GM12878 (cell line): ENCODE measurements around the gene MRGPRE.

Experiments used
- JUNB ChIP-seq: IDR thresholded peaks from 2 replicates; pipeline ENCODE4 v1.6.1; 2016; ENCODE audit warnings: antibody characterized with exemption, mild to moderate bottlenecking
- ZNF274 ChIP-seq: IDR thresholded peaks from one replicate; pipeline ENCODE4 v1.8.0; 2011; ENCODE audit not compliant: insufficient read length, insufficient read depth
- TF ChIP-seq, protein P1 (sequence below): fragments of 450-650 bp; IDR thresholded peaks from 2 replicates; pipeline ENCODE4 v1.6.1; 2016; ENCODE audit warnings: mild to moderate bottlenecking, moderate library complexity, borderline replicate concordance
- TF ChIP-seq, protein P2 (sequence below): IDR thresholded peaks from 2 replicates; pipeline ENCODE4 v1.6.1; 2011; ENCODE audit warnings: low read depth, low read length, improper control_type of control experiment, borderline replicate concordance

DNA sequence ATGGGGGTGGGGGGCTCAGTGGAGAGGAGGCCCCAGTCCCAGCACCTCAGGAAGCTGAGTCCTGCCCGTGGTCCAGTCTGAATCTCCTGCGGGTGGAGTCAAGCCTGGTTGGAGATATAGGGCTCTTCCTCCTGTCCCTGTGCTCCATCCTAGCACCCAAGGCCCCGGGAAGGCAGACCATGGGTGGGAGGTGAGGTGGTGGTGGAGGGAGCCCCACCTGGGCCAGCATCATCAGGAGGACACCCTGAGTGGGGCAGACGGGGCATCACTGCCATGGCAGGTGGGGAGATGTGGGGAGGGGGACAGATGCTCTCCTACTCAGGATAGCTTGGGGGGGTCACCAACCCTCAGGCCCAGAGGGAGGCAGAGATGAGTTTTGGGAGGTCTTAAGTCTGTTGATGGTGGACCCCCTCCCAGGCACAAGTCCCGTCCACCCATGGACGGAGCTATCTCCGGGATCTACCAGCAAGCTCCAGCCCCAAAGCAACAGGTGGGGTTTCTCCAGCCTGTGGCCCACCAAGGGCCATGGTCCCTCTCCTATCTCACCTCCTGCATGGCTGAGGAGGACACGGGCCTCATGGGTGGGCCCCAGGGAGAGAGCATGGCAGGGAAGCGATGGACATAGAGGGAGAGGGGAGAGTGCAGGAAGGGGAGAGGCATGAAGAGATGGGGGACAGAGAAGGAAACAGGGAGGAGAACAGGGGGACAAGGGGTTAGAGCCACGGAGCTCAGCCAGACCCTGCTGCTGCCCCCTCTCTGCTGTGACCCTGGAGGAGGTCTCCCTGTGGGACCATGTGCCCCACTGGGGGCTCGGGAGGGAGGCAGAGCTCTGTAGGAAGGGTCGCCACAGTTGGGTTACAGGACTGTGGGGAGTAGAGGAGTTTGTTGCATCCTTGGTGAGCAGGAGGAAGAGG lies 1.3 kb downstream of the MRGPRE start:
- TF ChIP-seq JUNB (no peak), ZNF274 (no peak)
- TF ChIP-seq, protein P1, sequence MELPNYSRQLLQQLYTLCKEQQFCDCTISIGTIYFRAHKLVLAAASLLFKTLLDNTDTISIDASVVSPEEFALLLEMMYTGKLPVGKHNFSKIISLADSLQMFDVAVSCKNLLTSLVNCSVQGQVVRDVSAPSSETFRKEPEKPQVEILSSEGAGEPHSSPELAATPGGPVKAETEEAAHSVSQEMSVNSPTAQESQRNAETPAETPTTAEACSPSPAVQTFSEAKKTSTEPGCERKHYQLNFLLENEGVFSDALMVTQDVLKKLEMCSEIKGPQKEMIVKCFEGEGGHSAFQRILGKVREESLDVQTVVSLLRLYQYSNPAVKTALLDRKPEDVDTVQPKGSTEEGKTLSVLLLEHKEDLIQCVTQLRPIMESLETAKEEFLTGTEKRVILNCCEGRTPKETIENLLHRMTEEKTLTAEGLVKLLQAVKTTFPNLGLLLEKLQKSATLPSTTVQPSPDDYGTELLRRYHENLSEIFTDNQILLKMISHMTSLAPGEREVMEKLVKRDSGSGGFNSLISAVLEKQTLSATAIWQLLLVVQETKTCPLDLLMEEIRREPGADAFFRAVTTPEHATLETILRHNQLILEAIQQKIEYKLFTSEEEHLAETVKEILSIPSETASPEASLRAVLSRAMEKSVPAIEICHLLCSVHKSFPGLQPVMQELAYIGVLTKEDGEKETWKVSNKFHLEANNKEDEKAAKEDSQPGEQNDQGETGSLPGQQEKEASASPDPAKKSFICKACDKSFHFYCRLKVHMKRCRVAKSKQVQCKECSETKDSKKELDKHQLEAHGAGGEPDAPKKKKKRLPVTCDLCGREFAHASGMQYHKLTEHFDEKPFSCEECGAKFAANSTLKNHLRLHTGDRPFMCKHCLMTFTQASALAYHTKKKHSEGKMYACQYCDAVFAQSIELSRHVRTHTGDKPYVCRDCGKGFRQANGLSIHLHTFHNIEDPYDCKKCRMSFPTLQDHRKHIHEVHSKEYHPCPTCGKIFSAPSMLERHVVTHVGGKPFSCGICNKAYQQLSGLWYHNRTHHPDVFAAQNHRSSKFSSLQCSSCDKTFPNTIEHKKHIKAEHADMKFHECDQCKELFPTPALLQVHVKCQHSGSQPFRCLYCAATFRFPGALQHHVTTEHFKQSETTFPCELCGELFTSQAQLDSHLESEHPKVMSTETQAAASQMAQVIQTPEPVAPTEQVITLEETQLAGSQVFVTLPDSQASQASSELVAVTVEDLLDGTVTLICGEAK = no peak
- TF ChIP-seq, protein P2, sequence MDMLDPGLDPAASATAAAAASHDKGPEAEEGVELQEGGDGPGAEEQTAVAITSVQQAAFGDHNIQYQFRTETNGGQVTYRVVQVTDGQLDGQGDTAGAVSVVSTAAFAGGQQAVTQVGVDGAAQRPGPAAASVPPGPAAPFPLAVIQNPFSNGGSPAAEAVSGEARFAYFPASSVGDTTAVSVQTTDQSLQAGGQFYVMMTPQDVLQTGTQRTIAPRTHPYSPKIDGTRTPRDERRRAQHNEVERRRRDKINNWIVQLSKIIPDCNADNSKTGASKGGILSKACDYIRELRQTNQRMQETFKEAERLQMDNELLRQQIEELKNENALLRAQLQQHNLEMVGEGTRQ = no peak
